IPS-18a (cell line): ENCODE results near the gene NCOA3.
"Not testable (repeated sequence)": the region's sequence is repeated elsewhere in the genome, so short reads cannot be mapped to it uniquely, and the experiment has no call there.

Experiments
- H3K27ac ChIP-seq: one replicate; pipeline ENCODE4 v1.5.1; 2013; ENCODE audit warnings: low read length
- H3K27me3 ChIP-seq: one replicate; pipeline ENCODE4 v1.6.1; 2013; ENCODE audit warnings: mild to moderate bottlenecking, low read length; ENCODE audit not compliant: control insufficient read depth, insufficient read depth
- H3K36me3 ChIP-seq: one replicate; pipeline ENCODE4 v1.6.1; 2013; ENCODE audit warnings: low read depth, low read length; ENCODE audit not compliant: control insufficient read depth
- H3K4me1 ChIP-seq: one replicate; pipeline ENCODE4 v1.6.1; 2013; ENCODE audit warnings: low read depth, low read length; ENCODE audit not compliant: control insufficient read depth
- H3K4me3 ChIP-seq: one replicate; pipeline ENCODE4 v1.5.1; 2013; ENCODE audit warnings: low read length
- H3K9ac ChIP-seq: one replicate; pipeline ENCODE4 v1.6.1; 2013; ENCODE audit warnings: mild to moderate bottlenecking, low read length, moderate library complexity
- H3K9me3 ChIP-seq: one replicate; pipeline ENCODE4 v1.6.1; 2013; ENCODE audit warnings: low read depth, low read length; ENCODE audit not compliant: control insufficient read depth

NCOA3 gene

GRCh38 chr20:47580686-47581085, 79.0 kb downstream of the NCOA3 start:
- not testable (repeated sequence) for H3K27me3 ChIP-seq, H3K9ac ChIP-seq, H3K36me3 ChIP-seq, H3K27ac ChIP-seq, H3K4me3 ChIP-seq, H3K9me3 ChIP-seq
- peaks cover 14% of the 10 kb centered on the region for H3K4me1 ChIP-seq

- no peaks in the 10 kb centered on the region for H3K27me3 ChIP-seq
- H3K9ac ChIP-seq = no peak overlapping the region
- no peak overlapping the region for H3K4me3 ChIP-seq
- H3K27ac ChIP-seq = no peak overlapping the region
- H3K4me1 ChIP-seq = peaks cover 10% of the 10 kb centered on the region
- no peaks in the 10 kb centered on the region for H3K36me3 ChIP-seq
- no peaks in the 10 kb centered on the region for H3K9me3 ChIP-seq
Observed at GRCh38 chr20:47581090-47581489, 79.4 kb downstream of the NCOA3 start.

- Histone ChIP-seq H3K4me3 (no peak overlapping the region), H3K27me3 (no peaks in the 10 kb centered on the region), H3K27ac (no peak overlapping the region), H3K36me3 (no peaks in the 10 kb centered on the region), H3K4me1 (peaks cover 13% of the 10 kb centered on the region), H3K9ac (no peak overlapping the region), H3K9me3 (no peaks in the 10 kb centered on the region)
Observed at GRCh38 chr20:47583551-47583950, 81.9 kb downstream of the NCOA3 start.

GRCh38 chr20:47585087-47585747, 83.5 kb downstream of the NCOA3 start:
- Histone ChIP-seq H3K4me3 (no peak overlapping the region), H3K9me3 (no peaks in the 10 kb centered on the region), H3K9ac (no peak overlapping the region), H3K36me3 (no peaks in the 10 kb centered on the region), H3K4me1 (peaks cover 13% of the 10 kb centered on the region), H3K27me3 (no peaks in the 10 kb centered on the region), H3K27ac (no peak overlapping the region)

GRCh38 chr20:47586649-47587294, 85.1 kb downstream of the NCOA3 start:
- Histone ChIP-seq H3K36me3 (no peaks in the 10 kb centered on the region), H3K4me1 (peaks cover 18% of the 10 kb centered on the region), H3K4me3 (no peak overlapping the region), H3K9ac (no peak overlapping the region), H3K27me3 (no peaks in the 10 kb centered on the region), H3K9me3 (no peaks in the 10 kb centered on the region), H3K27ac (no peak overlapping the region)

- Histone ChIP-seq H3K36me3 (no peaks in the 10 kb centered on the region), H3K27ac (no peak overlapping the region), H3K9ac (no peak overlapping the region)
Observed at GRCh38 chr20:47588158-47588557, 86.5 kb downstream of the NCOA3 start.

GRCh38 chr20:47591231-47591630, 89.5 kb downstream of the NCOA3 start:
- Histone ChIP-seq H3K27ac (no peak overlapping the region), H3K4me3 (no peak overlapping the region), H3K27me3 (no peaks in the 10 kb centered on the region), H3K9ac (no peak overlapping the region), H3K36me3 (no peaks in the 10 kb centered on the region), H3K4me1 (peaks cover 17% of the 10 kb centered on the region), H3K9me3 (no peaks in the 10 kb centered on the region)

More at GRCh38 chr20:47588158-47588557, 86.5 kb downstream of the NCOA3 start:
- Histone ChIP-seq H3K4me3 (no peak overlapping the region), H3K27me3 (no peaks in the 10 kb centered on the region), H3K9me3 (no peaks in the 10 kb centered on the region), H3K4me1 (peaks cover 18% of the 10 kb centered on the region)

- Histone ChIP-seq H3K4me3 (no peak overlapping the region), H3K4me1 (peaks cover 5% of the 10 kb centered on the region), H3K27ac (no peak overlapping the region), H3K36me3 (no peaks in the 10 kb centered on the region), H3K9ac (no peak overlapping the region), H3K9me3 (no peaks in the 10 kb centered on the region), H3K27me3 (no peaks in the 10 kb centered on the region)
Observed at GRCh38 chr20:47594157-47594556, 92.5 kb downstream of the NCOA3 start.

GRCh38 chr20:47595138-47595537, 93.5 kb downstream of the NCOA3 start:
- not testable (repeated sequence) for H3K4me1 ChIP-seq, H3K4me3 ChIP-seq, H3K9ac ChIP-seq, H3K9me3 ChIP-seq, H3K36me3 ChIP-seq, H3K27ac ChIP-seq, H3K27me3 ChIP-seq

GRCh38 chr20:47596003-47596571, 94.4 kb downstream of the NCOA3 start:
- no peaks in the 10 kb centered on the region for H3K36me3 ChIP-seq
- H3K27ac ChIP-seq = no peak overlapping the region
- no peak overlapping the region for H3K4me3 ChIP-seq
- no peaks in the 10 kb centered on the region for H3K9me3 ChIP-seq
- H3K9ac ChIP-seq = no peak overlapping the region
- H3K4me1 ChIP-seq = peaks cover 3% of the 10 kb centered on the region
- no peaks in the 10 kb centered on the region for H3K27me3 ChIP-seq

GRCh38 chr20:47597090-47597489, 95.4 kb downstream of the NCOA3 start:
- Histone ChIP-seq H3K9ac (no peak overlapping the region), H3K4me3 (no peak overlapping the region), H3K27ac (no peak overlapping the region), H3K4me1 (no peaks in the 10 kb centered on the region), H3K36me3 (no peaks in the 10 kb centered on the region), H3K9me3 (no peaks in the 10 kb centered on the region), H3K27me3 (no peaks in the 10 kb centered on the region)
